GM19395 (cell line): ENCODE measurements around the gene ADORA2A.
A peak's percentile ranks its signal among the peaks of the same experiment; 100 is the strongest.

Experiments
- ATAC-seq: cut with Tn5 transposase; IDR thresholded peaks from one replicate; pipeline ENCODE4 v1.9.1; 2021; ENCODE audit warnings: mild to moderate bottlenecking, moderate library complexity; ENCODE audit not compliant: unreplicated experiment

ADORA2A gene

DNA sequence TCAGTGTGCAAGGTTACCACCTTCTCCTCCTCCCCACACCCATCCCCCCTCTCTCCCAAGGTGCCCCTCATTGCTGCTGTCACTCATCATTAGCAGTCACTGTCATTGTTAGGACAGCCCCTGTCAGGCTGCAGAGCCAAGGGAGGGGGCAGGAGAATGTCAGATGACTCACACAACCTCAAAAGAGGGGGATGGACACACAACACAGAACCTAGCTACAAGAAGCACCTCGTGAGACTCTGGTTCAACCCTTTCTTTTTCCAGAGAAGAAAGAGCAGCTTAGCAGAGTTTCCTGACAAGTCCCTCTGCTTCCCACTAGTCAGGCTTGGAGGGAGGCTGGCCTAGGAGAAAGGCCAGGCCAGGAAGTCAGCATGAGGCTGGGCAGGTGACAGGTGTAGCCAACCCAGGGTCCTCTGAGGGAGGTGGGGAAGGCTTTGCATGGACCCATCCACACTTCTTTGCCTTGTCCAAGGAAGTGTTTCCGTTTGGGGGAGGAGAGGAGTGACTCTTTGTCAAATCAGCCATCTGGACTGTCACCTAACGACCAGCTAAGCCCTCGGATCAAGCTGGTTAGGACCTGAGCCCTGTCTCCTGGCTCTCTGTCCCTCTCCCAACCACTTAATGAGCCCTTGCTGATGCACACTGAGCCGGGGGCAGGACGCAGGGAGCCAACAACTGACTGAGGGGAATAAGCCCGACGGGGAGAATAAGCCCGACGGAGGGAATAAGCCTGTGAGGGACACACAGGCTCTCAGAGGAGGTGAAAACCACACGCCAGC is 18.3 kb downstream of the ADORA2A start:
- ATAC-seq: no peak

DNA sequence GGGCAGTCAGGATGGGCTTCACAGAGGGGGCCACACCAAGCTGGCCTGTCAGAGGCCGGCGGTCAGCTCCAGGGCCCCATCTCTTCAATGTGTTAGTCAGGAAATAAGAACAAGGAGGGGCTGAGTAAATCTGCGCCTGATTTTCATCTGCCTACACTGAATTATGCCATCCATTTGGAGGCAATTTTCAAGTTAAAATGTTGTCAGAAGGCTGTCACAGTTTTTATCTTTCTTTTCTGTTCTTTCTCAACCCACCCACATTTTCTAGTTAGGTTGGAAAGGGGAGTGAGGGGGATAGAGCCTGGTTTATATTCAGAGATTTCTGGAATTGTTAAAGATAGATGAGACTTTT is 18.8 kb downstream of the ADORA2A start:
- no peak for ATAC-seq

DNA sequence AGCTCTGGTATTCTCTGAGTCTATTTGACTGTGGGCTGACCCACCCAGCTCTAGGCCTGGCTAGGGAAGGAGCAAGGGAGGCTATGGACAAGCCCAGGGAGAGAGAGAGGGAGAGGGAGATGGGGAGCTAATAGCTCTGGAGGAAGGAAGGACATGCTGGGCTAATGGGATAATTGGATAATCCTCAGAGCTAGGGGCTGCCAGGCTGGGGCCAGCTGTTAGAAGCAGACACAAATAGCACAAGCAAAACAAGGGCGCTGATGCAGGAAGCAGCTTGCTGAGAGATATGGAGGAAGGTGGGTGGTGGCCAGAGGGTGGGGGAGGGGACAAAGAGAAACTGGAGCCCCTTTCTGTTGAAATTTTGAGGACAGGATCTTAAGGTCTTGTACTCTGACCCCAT is 23.2 kb downstream of the ADORA2A start:
- ATAC-seq: no peak

DNA sequence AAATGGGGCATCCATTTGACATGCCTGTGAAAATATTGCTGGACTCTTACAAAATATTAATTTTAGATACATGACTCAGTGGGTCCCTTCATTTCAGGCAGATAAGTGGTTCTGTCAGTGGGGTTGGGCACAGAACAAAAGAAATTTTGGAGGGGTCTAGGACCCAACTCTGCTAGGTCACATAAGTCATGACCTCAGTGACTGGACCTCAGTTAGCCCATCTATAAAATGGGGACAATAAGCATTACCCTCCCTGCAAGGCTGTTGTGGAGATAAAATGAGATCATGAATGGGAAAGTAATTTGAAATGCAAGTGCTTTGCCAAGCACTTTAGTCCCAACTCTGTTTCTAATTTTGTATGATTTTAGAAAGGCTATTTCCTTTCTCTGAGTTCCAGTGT is 23.8 kb downstream of the ADORA2A start:
- ATAC-seq: no peak

DNA sequence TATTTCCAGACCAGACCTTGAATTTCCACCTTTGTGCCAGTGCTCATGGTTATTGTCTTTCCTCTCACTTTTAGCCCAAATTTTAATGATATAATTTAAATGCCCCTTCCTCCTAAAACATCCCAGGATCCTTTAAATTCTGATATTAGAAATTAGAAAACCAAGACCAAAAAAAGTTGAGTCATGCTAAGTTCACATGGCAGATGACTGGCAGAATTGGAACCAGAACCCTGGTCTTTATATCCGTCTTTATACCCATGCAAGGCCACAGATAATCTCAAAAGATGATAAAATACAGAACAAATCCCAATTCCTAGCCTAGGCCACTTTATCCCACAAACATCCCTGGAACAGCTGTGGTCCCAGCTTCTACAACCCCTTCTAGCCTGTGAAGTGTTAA is 26.5 kb downstream of the ADORA2A start:
- ATAC-seq: no peak

DNA sequence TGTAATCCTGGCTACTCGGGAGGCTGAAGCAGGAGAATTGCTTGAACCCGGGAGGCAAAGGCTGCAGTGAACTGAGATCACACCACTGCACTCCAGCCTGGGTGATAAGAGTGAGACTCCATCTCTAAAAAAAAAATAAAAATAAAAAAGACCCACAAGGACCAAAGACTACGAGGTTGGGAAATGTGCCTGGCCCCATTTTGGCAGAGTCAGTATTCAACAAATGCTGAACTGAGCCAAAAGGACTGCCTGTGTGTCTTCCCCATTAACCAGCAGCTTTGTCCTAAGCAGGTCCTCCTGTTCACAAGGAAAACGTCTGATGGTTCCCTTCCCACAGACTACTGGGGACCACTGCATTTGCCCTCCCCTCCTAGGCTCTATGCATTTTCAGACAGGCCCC is 27.6 kb downstream of the ADORA2A start:
- no peak for ATAC-seq

DNA sequence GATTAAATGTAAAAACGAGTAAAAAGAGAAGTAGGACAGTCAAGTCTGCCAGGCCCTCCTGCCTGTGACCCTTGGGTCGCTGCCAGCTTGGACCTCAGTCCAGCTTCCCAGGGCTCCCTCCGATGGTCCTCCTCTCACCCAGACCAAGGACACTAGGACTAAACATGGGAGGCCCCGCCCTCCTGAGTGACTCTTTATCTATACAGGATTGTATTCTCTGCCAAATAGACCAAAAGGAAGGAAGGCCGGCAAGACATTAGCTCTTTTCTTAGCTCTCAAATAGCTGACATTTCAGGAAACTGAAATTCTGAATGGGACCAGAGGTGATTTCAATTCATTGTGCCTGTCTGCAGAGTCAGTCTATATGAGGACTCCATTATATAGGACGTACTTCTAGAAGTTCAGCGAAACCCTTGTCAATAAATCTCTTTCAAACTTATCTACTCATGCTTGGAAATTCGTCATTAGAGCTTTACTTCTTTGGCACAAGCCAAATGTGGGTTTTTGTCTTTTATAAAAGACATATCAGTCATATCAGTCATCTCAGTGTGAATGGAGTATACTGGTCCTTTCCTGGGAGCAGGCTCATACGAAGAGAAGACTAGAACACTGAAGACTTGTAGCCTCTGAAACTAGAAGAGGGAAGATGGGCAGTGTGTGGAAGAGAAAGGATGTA is 28.5 kb downstream of the ADORA2A start:
- ATAC-seq: no peak

DNA sequence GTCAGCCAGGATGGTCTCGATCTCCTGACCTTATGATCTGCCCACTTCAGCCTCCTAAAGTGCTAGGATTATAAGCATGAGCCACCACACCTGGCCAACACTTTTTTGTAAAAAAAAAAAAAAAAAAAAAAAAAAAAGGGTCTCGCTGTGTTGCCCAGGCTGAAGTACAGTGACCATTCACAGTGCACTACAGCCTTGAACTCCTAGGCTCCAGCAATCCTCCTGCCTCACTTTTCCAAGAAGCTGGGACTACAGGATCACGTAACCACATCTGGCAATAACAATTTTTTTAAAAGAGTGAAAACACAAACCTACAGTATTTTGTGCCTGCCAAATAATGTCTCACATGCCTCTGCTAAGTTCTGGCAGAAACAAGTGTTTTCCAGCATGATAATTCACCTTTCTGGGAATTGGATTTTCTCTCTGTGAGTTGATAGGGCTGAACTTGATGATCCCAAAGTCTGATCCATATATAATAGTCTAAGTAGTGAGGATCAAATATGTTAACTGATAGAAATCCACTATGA is 30.6 kb downstream of the ADORA2A start:
- ATAC-seq: no peak

DNA sequence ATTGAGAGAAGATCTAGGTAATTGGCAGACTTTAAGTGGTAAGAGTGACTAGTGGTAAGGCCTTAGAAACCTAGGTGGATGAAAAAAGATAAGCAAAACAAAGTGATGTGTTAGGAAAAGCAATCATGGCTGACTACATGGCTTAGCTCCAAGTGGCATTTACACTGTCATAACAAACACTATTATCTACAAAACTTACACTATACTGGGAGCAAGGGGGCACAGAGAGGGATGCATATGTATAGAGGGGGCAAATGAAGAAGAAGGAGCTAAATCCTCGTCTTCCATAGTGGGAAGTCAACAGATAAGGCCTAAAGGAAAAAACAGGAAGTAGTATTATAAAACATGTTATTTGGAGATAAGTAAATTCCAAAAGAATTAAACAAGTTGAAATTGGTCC is 32.5 kb downstream of the ADORA2A start:
- no peak for ATAC-seq

DNA sequence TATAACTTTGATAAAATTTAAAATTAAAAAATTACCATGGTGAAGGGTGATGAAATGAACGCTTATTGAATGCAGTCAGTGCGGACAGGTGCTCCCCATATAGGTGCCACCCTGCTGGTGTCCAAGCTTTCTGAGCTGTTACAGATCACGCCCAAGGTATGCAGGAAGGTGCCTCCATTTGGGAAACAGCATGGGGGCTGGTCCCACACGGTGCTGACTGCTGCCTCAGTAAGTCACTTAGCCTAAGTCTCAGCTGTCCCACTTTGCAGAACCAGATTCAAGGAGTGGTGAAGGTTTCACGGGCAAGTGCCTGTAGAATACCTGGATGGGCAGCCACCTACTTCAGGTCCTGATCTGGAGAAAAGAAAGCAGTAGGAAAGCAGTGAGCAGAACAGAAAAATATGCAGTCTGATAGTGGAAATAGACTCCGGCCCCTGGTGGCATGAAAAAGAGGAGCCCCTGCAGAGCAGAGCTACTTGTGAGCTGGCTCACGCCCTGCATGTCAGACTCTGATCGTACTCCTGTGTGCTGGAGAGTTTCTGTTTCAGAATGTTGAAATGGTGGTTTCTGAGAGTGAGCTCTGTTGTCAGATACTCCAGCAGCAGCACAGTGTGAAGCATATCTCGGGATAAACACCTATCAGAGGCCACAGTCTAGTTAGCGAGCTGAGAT is 33.2 kb downstream of the ADORA2A start:
- peak; percentile 52 for ATAC-seq

DNA sequence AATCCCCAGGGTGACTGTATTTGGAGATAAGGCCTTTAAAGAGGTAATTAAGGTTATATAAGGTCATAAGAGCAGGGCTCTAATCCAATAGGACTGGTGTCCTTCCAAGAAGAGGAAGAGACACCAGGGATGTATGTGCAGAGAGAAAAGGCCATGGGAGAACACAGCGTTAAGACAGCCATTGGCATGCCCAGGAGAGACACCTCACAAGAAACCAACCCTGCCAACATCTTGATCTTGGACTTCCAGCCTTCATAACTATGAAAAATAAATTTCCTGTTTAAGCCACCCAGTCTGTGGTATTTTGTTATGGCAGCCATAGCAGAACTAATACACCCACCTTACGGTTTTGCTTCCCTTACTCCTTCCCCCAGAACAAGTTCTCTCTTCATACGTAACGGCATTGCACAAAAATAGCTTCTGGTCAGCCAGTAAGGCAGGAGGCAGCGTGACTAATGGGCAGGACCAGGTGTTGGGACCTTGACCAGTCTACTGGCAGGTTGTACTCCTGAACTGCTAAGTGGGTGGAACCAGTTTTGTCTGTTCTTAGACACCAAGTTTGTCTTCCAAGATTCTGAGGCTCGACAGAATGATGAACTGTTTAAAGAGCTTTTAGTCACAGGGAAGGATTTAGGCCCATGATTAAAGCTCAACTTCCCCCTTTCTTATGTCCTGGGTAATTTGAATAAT is 35.8 kb downstream of the ADORA2A start:
- ATAC-seq: no peak

DNA sequence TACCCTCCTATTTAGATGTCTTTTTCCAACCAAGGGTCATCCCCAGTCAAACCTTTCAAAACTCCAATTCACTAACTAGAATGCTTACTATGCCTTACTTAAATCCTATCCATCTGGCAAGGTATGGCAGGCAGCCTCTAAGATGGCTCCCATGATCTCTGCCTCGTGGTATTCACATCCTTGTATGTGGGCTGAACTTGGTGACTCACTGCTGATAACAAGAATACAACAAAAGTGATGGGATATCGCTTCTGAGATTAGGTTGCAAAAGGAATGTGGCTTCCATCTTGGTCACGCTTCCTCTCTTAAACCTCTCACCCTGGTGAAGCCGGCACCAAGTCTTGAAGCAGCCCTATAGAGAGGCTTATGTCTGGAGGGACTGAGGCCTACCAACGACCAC is 38.2 kb downstream of the ADORA2A start:
- no peak for ATAC-seq

DNA sequence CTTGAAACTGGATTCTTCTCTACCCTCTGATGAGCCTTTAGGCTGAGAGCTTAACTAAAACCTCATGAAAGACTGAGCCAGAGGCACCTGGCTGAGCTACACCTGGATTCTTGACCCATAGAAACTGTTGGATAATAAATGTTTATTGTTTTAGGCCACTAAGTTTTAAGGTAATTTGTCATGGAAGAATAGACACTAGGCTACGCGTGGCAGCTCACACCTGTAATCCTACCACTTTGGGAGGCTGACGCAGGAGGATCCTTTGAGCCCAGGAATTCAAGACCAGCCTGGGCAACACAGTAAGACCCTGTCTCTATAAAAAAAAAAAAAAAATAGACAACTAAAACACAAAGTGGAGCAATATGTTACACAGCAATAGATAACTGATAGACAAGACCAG is 38.6 kb downstream of the ADORA2A start:
- ATAC-seq: no peak

DNA sequence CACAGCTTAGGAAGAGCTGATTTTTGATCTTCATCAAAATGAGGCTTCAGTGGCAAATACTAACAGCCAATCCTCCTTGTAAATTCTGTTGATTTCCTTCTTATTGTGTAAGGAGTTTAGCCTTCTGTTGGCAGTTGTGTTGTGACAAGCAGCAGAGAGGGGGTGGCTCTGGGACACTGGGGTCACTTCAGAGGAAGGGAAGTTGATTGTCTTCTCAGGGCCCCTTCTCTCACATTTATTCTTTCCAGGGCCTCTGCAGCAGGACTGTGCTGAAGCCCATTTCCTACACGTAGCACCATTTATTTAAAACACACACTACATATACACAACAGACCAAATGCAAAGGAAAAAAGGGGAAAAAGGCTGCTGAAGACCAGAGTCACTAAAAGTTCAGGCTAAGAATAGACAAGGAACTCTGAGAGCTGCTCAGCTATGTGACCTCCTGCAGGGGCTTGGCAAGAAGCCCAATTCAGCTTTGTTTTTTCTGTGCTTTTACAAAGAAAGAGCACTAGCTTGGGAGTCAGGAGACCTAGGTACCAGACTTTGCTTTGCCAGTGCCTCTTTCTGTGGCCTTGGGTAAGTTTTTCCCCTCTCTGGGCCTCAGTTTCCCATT is 39.4 kb downstream of the ADORA2A start:
- no peak for ATAC-seq

DNA sequence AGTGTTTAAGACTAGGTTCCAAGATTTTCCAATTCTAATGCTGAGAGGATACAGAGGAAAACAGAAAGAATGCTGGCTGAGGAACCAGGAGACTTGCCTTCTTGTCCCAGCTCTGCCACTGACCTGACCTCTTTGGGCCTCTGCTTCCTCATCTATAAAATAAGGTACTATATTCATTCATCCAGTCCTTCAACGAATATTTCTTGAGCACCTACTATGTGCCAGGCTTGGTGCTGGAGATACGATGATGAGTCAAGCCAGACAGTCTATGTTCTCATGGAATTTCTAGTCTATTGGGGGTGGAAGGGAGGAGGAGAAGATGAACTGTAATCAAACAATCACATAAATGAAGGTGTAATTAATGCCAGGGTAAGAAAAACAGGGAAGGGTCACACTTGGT is 39.9 kb downstream of the ADORA2A start:
- no peak for ATAC-seq

DNA sequence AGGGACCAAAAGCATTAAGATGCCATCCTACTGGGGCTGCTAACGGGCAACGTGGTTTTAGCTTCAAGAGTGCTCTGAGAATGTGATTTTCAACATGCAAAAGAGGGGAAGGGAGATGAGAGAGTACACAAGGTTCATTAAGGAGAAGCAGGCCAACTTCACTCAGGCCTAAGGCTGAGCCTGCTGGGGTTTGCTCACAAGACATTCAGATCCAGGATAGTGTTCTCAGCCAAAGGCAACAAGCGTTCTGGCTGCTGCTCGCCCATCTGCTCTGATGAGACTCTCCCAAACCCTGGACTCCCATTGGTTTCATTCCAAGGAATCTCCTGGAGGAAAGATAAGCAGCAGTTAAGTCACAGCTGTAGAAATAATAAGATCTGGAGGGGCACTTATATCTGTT is 44.2 kb downstream of the ADORA2A start:
- no peak for ATAC-seq

DNA sequence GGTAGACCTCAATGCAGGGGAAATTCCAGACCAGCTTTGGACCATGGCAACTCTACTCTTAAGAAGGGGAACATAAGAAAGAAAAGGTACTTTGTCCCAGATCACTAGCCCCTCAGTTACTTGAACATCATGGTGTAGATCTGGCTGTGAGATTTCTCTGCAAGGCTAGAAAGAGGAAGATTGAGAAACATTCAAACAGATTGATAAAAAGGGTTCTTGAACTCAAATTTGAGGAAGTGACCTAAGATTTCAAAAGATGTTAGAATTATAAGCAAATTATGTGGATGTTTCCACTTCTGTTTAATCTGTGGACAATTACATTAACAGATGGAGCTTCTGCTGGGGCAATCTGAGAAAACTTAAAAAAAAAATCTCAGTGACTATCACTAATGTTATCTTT is 45.9 kb downstream of the ADORA2A start:
- ATAC-seq: no peak

DNA sequence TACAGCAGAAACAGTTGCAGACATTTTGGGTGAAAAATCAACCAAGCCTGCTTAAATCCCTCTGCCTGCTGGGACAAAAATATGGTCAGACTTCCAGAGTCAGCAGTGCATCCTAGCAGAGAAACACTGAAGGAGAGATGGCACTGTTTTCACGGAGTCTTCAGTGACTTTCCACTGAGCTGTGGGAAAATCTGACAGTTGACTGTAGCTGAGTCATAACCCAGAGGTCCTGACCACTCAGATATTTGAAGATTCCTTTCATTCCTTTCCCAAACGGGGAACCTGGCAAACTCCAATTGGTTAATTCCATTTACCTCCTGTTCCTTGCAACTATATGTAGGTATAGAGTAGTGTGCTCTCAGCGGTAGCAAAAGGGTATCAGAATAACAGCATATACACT is 46.8 kb downstream of the ADORA2A start:
- no peak for ATAC-seq

DNA sequence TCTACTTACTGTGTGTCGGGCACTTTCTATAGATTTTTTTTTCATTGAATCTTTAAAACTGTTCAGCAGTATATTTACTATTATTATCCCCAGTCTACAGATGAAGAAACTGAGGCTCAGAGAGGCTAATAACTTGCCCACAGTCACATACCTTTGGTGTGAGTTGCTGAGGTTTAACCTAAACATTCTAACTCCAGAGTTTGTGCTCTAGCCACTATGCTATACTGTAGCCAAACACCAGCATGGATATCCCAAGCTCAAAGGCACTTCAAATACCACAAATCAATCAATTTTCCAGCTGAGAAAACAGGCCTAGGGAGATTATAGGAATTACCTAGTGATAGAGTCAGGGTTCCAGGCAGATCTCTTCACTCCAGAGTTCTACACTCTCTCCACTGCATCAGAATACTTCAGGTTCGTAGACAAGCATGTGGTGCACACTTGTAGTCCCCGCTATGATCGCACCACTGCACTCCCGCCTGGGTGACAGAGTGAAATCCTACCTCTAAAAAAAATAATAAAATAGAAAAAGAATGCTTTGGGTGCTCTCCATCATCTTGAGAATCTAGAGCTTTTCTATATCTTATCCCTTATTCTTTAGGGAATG is 47.4 kb downstream of the ADORA2A start:
- ATAC-seq: no peak

DNA sequence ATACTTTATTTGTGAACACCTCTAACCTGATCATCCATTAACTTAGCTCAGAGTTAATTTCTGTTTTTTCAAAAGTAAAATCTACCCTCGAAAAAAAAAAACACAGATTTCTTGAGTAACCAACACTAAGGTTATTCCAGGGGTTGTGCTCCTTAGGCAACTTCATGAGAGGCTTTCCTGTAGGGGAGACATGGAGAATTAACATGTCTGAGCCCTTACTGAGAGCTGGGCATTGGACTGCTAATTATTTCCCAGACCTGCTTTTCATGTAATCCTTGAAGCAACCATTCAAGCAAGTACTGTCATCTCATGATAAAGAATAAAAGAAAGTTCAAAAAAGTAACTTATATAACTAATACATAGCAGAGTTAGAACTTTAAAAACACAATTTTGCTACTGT is 54.2 kb downstream of the ADORA2A start:
- no peak for ATAC-seq

DNA sequence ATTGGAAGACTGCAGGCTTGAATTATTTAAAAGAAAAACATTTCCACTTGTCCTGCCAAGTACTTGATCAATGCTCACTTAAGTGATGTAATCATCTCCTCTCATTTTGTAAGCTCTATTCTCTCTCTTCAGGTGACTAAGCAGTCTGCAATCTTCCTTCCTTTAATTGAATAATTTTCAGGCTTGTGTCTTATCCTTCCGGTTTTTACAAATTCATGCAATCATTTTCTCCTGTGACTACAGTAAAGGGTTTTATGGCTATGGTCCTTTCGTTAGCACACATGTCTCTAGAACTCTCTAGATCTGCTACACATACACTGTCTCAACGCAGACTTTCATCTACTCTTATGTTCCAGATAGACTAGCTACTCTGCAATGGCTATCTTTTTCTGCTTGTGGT is 55.2 kb downstream of the ADORA2A start:
- no peak for ATAC-seq
